Neutrophil (primary cell): ENCODE measurements around the gene CEP152.

Experiments
- H3K27ac ChIP-seq: fragments of 200-600 bp; sonication (generic); 2 replicates; pipeline ENCODE4 v1.5.1; 2016; ENCODE audit warnings: mild to moderate bottlenecking, moderate library complexity
- H3K27me3 ChIP-seq: fragments of 200-600 bp; sonication (generic); 2 replicates; pipeline ENCODE4 v1.6.0; 2016; ENCODE audit warnings: mild to moderate bottlenecking
- H3K36me3 ChIP-seq: fragments of 200-600 bp; sonication (generic); 2 replicates; pipeline ENCODE4 v1.5.1; 2017
- H3K4me1 ChIP-seq, 2 experiments: fragments of 200-600 bp in 1 of 2; sonication (generic) in 1 of 2; 1 replicate in 1 of 2; 2 replicates in 1 of 2; pipeline versions ENCODE4 v1.5.1 to v1.6.1; 2013 to 2016; ENCODE audit warnings: low read depth in 1 of 2, low read length in 1 of 2, mild to moderate bottlenecking in 1 of 2, moderate library complexity in 1 of 2; ENCODE audit not compliant: control insufficient read depth in 1 of 2, insufficient read depth in 1 of 2
- H3K4me3 ChIP-seq, 2 experiments: fragments of 200-600 bp in 1 of 2; sonication (generic) in 1 of 2; 1 replicate in 1 of 2; 2 replicates in 1 of 2; pipeline ENCODE4 v1.5.1; 2013 to 2016; ENCODE audit warnings: low read depth in 1 of 2, low read length in 1 of 2, mild to moderate bottlenecking in 1 of 2, moderate library complexity in 1 of 2
- H3K9me3 ChIP-seq: fragments of 200-600 bp; sonication (generic); 2 replicates; pipeline ENCODE4 v1.5.1; 2016
- TF ChIP-seq, protein P1 (sequence below): fragments of 200-600 bp; sonication (generic); IDR thresholded peaks from 2 replicates; pipeline ENCODE4 v1.5.1; 2016; ENCODE audit warnings: antibody characterized with exemption

Gene CEP152

DNA sequence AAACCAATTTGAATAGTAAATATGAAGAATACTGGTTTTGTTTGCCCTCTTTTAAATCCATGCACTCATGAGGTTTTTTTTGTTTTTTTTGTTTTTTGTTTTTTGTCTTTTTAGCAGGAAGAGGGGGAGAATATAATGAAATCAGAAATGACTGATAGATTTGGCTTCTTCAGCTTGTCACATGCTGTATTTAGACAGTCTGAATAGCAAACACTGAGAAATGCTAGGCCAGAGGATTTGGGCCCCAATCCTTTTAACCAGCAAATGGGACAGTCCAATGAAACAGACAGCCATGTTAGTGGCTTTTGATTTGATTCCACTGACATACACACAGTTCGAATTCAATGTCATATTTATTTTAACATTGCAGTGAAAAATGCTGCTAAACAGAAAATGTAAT lies 14.2 kb upstream of the CEP152 start:
- Histone ChIP-seq H3K4me1 (no peaks in the 10 kb centered on the region), H3K9me3 (no peaks in the 10 kb centered on the region), H3K27me3 (no peaks in the 10 kb centered on the region), H3K4me3 (no peak overlapping the region), H3K27ac (no peak overlapping the region), H3K36me3 (no peaks in the 10 kb centered on the region)
- TF ChIP-seq, protein P1, sequence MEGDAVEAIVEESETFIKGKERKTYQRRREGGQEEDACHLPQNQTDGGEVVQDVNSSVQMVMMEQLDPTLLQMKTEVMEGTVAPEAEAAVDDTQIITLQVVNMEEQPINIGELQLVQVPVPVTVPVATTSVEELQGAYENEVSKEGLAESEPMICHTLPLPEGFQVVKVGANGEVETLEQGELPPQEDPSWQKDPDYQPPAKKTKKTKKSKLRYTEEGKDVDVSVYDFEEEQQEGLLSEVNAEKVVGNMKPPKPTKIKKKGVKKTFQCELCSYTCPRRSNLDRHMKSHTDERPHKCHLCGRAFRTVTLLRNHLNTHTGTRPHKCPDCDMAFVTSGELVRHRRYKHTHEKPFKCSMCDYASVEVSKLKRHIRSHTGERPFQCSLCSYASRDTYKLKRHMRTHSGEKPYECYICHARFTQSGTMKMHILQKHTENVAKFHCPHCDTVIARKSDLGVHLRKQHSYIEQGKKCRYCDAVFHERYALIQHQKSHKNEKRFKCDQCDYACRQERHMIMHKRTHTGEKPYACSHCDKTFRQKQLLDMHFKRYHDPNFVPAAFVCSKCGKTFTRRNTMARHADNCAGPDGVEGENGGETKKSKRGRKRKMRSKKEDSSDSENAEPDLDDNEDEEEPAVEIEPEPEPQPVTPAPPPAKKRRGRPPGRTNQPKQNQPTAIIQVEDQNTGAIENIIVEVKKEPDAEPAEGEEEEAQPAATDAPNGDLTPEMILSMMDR: no peak

DNA sequence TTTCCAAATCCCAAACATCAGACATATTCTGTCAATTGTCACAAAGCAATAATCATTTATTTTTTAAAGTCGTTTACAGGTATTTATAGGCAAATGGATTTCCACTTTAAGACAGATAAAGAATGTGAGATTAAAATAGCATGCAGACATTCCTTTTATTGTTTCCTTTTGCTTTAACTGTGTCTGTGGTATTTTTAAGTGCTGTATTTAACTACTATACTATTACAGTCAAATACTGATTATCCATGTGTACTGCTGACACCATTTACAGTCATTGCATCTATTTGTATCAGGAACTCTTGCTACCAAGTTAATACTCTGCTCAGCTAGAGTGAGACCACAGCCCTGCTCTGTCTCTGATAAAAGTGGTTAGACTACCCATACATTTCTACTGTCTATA lies 12.8 kb upstream of the CEP152 start:
- Histone ChIP-seq H3K4me1 (no peaks in the 10 kb centered on the region), H3K27ac (no peak overlapping the region), H3K4me3 (no peak overlapping the region), H3K36me3 (no peaks in the 10 kb centered on the region), H3K9me3 (no peaks in the 10 kb centered on the region), H3K27me3 (no peaks in the 10 kb centered on the region)
- TF ChIP-seq, protein P1: no peak

DNA sequence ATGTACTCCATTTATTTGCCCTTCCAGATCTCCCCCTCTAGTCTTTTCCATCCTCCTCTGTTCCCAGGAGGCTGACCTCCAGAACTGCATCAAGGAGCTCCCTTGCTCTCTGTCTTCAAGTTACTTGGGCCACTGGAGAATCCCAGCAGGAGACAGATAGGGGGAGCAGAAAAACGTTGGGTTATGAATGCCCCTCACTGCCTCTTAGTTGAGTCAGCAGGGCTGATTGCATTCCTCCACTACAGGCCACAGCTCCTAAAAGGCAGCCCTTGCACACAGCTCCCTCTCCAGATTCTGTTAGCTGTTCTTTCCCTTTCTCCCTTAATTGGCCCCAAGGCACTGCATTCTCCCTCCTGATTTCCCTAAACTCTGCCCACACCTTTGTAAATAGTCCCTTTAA lies 12.4 kb upstream of the CEP152 start:
- H3K4me1 ChIP-seq: no peaks in the 10 kb centered on the region
- no peaks in the 10 kb centered on the region for H3K9me3 ChIP-seq
- H3K4me3 ChIP-seq: no peak overlapping the region
- TF ChIP-seq, protein P1: no peak
- no peaks in the 10 kb centered on the region for H3K27me3 ChIP-seq
- H3K36me3 ChIP-seq: no peaks in the 10 kb centered on the region
- H3K27ac ChIP-seq: no peak overlapping the region

DNA sequence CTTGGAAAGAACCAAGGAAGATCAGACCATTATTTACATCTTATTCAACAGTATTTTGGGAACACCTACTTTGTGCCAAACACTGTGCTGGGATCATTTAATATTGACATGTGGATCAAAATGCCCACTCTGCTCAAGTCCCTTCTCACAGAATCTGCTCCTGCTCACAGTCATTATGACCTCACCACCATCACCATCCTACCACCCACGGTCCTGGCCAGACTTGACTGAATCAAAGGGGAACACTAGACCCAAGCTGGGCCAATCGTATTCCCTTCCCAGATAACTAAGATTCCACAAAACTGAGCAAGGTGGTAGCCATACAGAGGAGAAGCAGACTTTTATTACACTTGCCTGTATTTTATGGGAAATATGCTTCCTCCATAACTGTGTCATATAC lies 3.4 kb upstream of the CEP152 start:
- no peak overlapping the region for H3K4me3 ChIP-seq
- no peaks in the 10 kb centered on the region for H3K36me3 ChIP-seq
- H3K4me1 ChIP-seq: peaks cover 17 to 20% of the 10 kb centered on the region in 2 experiments
- H3K27ac ChIP-seq: no peak overlapping the region
- TF ChIP-seq, protein P1: no peak
- H3K27me3 ChIP-seq: no peaks in the 10 kb centered on the region
- H3K9me3 ChIP-seq: no peaks in the 10 kb centered on the region

DNA sequence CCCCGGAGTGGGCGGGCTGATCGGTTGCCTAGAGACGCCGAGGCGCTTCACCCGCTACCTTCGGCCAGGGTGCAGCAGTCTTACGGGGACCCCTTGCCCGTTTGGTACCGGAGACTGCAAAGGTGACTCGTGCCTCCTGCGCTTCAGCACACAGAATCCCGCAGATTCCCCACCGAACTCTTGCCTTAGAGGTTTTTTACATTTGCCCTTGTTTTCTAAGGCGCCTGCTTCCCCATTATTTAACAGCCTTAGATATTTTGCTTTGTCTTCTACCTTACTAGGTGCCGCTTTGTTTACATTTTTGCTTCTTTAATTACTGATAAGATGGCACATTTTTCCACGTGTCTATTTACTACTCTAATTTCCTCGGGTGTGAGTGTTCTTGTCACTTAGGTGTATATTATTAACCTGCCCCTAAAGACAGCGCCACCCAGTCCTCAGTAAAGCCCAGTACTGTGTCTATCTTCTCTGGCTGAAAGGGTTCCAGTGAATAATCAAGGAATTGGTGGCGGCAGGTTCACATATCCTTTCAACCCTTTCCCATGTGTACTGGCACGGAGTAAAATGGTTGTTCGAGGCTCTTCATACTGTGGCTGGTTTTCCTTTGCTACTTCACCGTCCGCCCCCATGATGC lies 573 bp upstream of the CEP152 start:
- no peaks in the 10 kb centered on the region for H3K9me3 ChIP-seq
- TF ChIP-seq, protein P1: no peak
- H3K27ac ChIP-seq: peak overlapping the region; percentile 67
- peaks cover 17 to 20% of the 10 kb centered on the region in 2 experiments for H3K4me1 ChIP-seq
- H3K4me3 ChIP-seq: peak overlapping the region; percentile 70 to 84
- H3K27me3 ChIP-seq: no peaks in the 10 kb centered on the region
- H3K36me3 ChIP-seq: no peaks in the 10 kb centered on the region
